Natural killer cell treated with Interleukin-12 subunit alpha and Interleukin-12 subunit beta and Interleukin-15 and Interleukin-18, amount 100 ng/mL, for 72 hours (primary cell): ENCODE data around the gene GNAO1. TPM values are rescaled to one million over a fixed set of nuclear protein-coding genes. Genes with fewer than 3 reads are reported as not detected.

Experiments used
- ATAC-seq, 2 donors: fragments of 150-1000 bp; cut with Tn5 transposase in 1 of 2; sonication (Bioruptor Pico), chemical (Tn5 transposase) in 1 of 2; 2 replicates each; pipeline ENCODE4 v1.10.0; 2021
- DNase-seq: peaks from one replicate; pipeline ENCODE4 v3.0.0; 2022; ENCODE audit warnings: low spot score
- H3K27ac Mint-ChIP-seq, 2 donors: 1 replicate in 1 of 2; 2 replicates in 1 of 2; pipeline ENCODE4 v1.8.0; 2022; ENCODE audit warnings: mixed read lengths in 2 of 2, mild to moderate bottlenecking in 1 of 2, moderate library complexity in 1 of 2
- H3K27me3 Mint-ChIP-seq, 2 donors: 1 replicate in 1 of 2; 2 replicates in 1 of 2; pipeline ENCODE4 v1.8.0; 2022; ENCODE audit warnings: mixed read lengths in 2 of 2
- H3K36me3 Mint-ChIP-seq: one replicate; pipeline ENCODE4 v1.8.0; 2022; ENCODE audit warnings: mixed read lengths
- H3K4me1 Mint-ChIP-seq, 2 donors: 1 replicate in 1 of 2; 2 replicates in 1 of 2; pipeline ENCODE4 v1.8.0; 2022; ENCODE audit warnings: low read depth in 2 of 2, mixed read lengths in 2 of 2, mild to moderate bottlenecking in 1 of 2
- H3K4me3 Mint-ChIP-seq: one replicate; pipeline ENCODE4 v1.8.0; 2022; ENCODE audit warnings: mixed read lengths
- H3K9me3 Mint-ChIP-seq: 2 replicates; pipeline ENCODE4 v1.8.0; 2022; ENCODE audit warnings: mixed read lengths
- total RNA-seq, 2 donors: library from RNA; stranded (reverse); gene quantifications; one replicate each; pipeline ENCODE4 v1.2.3, GENCODE V29; 2022

Gene GNAO1
- total RNA-seq, 2 donors from 2014 or later, result 1.6 TPM; not detected in 1

- H3K27me3 Mint-ChIP-seq, result no peaks in the 10 kb centered on the region
- H3K27ac Mint-ChIP-seq, result no peak overlapping the region
- DNase-seq (no peak), ATAC-seq (no peak)
- peaks cover 24 to 26% of the 10 kb centered on the region in 2 donors for H3K4me1 Mint-ChIP-seq
- H3K9me3 Mint-ChIP-seq, result no peaks in the 10 kb centered on the region
- H3K4me3 Mint-ChIP-seq, result no peak overlapping the region
- H3K36me3 Mint-ChIP-seq, result no peaks in the 10 kb centered on the region
These were observed 91.2 kb downstream of the GNAO1 start for GRCh38 chr16:56282451-56282850.

- H3K27me3 Mint-ChIP-seq, result no peaks in the 10 kb centered on the region
These were observed 93.2 kb downstream of the GNAO1 start for GRCh38 chr16:56284521-56284920.

GRCh38 chr16:56286809-56287208 lies 95.5 kb downstream of the GNAO1 start:
- peak in 1 of 2 donors; percentile 8 for ATAC-seq
- Mint-ChIP-seq H3K36me3 (no peaks in the 10 kb centered on the region), H3K27ac (no peak overlapping the region)

More at GRCh38 chr16:56284521-56284920, 93.2 kb downstream of the GNAO1 start:
- Mint-ChIP-seq H3K36me3 (no peaks in the 10 kb centered on the region), H3K4me3 (no peak overlapping the region), H3K4me1 (peaks cover 10 to 11% of the 10 kb centered on the region in 2 donors), H3K9me3 (no peaks in the 10 kb centered on the region), H3K27ac (no peak overlapping the region)
- no peak for ATAC-seq
- no peak for DNase-seq

GRCh38 chr16:56288019-56288418 lies 96.7 kb downstream of the GNAO1 start:
- ATAC-seq, result no peak
- no peaks in the 10 kb centered on the region for H3K36me3 Mint-ChIP-seq

More at GRCh38 chr16:56286809-56287208, 95.5 kb downstream of the GNAO1 start:
- no peak for DNase-seq
- no peaks in the 10 kb centered on the region for H3K9me3 Mint-ChIP-seq
- no peak overlapping the region for H3K4me3 Mint-ChIP-seq
- no peaks in the 10 kb centered on the region for H3K4me1 Mint-ChIP-seq
- H3K27me3 Mint-ChIP-seq, result no peaks in the 10 kb centered on the region

GRCh38 chr16:56289416-56289815 lies 98.1 kb downstream of the GNAO1 start:
- H3K4me1 Mint-ChIP-seq, result no peaks in the 10 kb centered on the region
- no peaks in the 10 kb centered on the region for H3K9me3 Mint-ChIP-seq

More at GRCh38 chr16:56288019-56288418, 96.7 kb downstream of the GNAO1 start:
- Mint-ChIP-seq H3K27ac (no peak overlapping the region), H3K4me3 (no peak overlapping the region), H3K9me3 (no peaks in the 10 kb centered on the region), H3K4me1 (no peaks in the 10 kb centered on the region), H3K27me3 (no peaks in the 10 kb centered on the region)
- no peak for DNase-seq

GRCh38 chr16:56289862-56290261 lies 98.6 kb downstream of the GNAO1 start:
- Mint-ChIP-seq H3K4me1 (no peaks in the 10 kb centered on the region), H3K9me3 (no peaks in the 10 kb centered on the region), H3K27me3 (no peaks in the 10 kb centered on the region), H3K36me3 (no peaks in the 10 kb centered on the region), H3K27ac (no peak overlapping the region), H3K4me3 (no peak overlapping the region)
- no peak for DNase-seq
- no peak for ATAC-seq

More at GRCh38 chr16:56289416-56289815, 98.1 kb downstream of the GNAO1 start:
- H3K4me3 Mint-ChIP-seq, result no peak overlapping the region
- no peak overlapping the region for H3K27ac Mint-ChIP-seq
- H3K36me3 Mint-ChIP-seq, result no peaks in the 10 kb centered on the region
- no peak for DNase-seq
- H3K27me3 Mint-ChIP-seq, result no peaks in the 10 kb centered on the region
- no peak for ATAC-seq

GRCh38 chr16:56294014-56294413 lies 102.7 kb downstream of the GNAO1 start:
- Mint-ChIP-seq H3K9me3 (no peaks in the 10 kb centered on the region), H3K27me3 (no peaks in the 10 kb centered on the region), H3K36me3 (no peaks in the 10 kb centered on the region), H3K4me3 (no peak overlapping the region), H3K27ac (no peak overlapping the region), H3K4me1 (no peaks in the 10 kb centered on the region)
- ATAC-seq, result no peak
- no peak for DNase-seq

GRCh38 chr16:56294579-56294978 lies 103.3 kb downstream of the GNAO1 start:
- Mint-ChIP-seq H3K27ac (no peak overlapping the region), H3K27me3 (no peaks in the 10 kb centered on the region), H3K9me3 (no peaks in the 10 kb centered on the region), H3K4me3 (no peak overlapping the region), H3K4me1 (no peaks in the 10 kb centered on the region), H3K36me3 (no peaks in the 10 kb centered on the region)
- ATAC-seq (no peak), DNase-seq (no peak)

- no peak for ATAC-seq
- H3K4me1 Mint-ChIP-seq, result no peaks in the 10 kb centered on the region
These were observed 103.9 kb downstream of the GNAO1 start for GRCh38 chr16:56295059-56295665.

GRCh38 chr16:56295739-56296527 lies 104.6 kb downstream of the GNAO1 start:
- no peak overlapping the region for H3K27ac Mint-ChIP-seq
- H3K4me3 Mint-ChIP-seq, result no peak overlapping the region
- H3K36me3 Mint-ChIP-seq, result no peaks in the 10 kb centered on the region
- no peaks in the 10 kb centered on the region for H3K4me1 Mint-ChIP-seq
- ATAC-seq (no peak), DNase-seq (no peak)
- no peaks in the 10 kb centered on the region for H3K27me3 Mint-ChIP-seq
- H3K9me3 Mint-ChIP-seq, result no peaks in the 10 kb centered on the region

More at GRCh38 chr16:56295059-56295665, 103.9 kb downstream of the GNAO1 start:
- H3K9me3 Mint-ChIP-seq, result no peaks in the 10 kb centered on the region
- no peak for DNase-seq
- H3K27ac Mint-ChIP-seq, result no peak overlapping the region
- H3K4me3 Mint-ChIP-seq, result no peak overlapping the region
- H3K36me3 Mint-ChIP-seq, result no peaks in the 10 kb centered on the region
- no peaks in the 10 kb centered on the region for H3K27me3 Mint-ChIP-seq

- ATAC-seq (no peak), DNase-seq (no peak)
- H3K27me3 Mint-ChIP-seq, result no peaks in the 10 kb centered on the region
- H3K4me3 Mint-ChIP-seq, result no peak overlapping the region
- no peak overlapping the region for H3K27ac Mint-ChIP-seq
- H3K4me1 Mint-ChIP-seq, result no peaks in the 10 kb centered on the region
- H3K9me3 Mint-ChIP-seq, result no peaks in the 10 kb centered on the region
- H3K36me3 Mint-ChIP-seq, result no peaks in the 10 kb centered on the region
These were observed 106.4 kb downstream of the GNAO1 start for GRCh38 chr16:56297684-56298083.

- no peak overlapping the region for H3K4me3 Mint-ChIP-seq
- no peak for DNase-seq
- no peaks in the 10 kb centered on the region for H3K4me1 Mint-ChIP-seq
- H3K9me3 Mint-ChIP-seq, result no peaks in the 10 kb centered on the region
- H3K27me3 Mint-ChIP-seq, result no peaks in the 10 kb centered on the region
- no peak overlapping the region for H3K27ac Mint-ChIP-seq
- no peaks in the 10 kb centered on the region for H3K36me3 Mint-ChIP-seq
- no peak for ATAC-seq
These were observed 106.8 kb downstream of the GNAO1 start for GRCh38 chr16:56298116-56298515.

GRCh38 chr16:56298948-56299596 lies 107.8 kb downstream of the GNAO1 start:
- Mint-ChIP-seq H3K9me3 (no peaks in the 10 kb centered on the region), H3K36me3 (no peaks in the 10 kb centered on the region), H3K4me1 (no peaks in the 10 kb centered on the region), H3K4me3 (no peak overlapping the region), H3K27me3 (no peaks in the 10 kb centered on the region), H3K27ac (no peak overlapping the region)
- DNase-seq (no peak), ATAC-seq (no peak)

GRCh38 chr16:56300242-56300623 lies 108.9 kb downstream of the GNAO1 start:
- ATAC-seq, result no peak
- no peaks in the 10 kb centered on the region for H3K27me3 Mint-ChIP-seq
- no peak overlapping the region for H3K27ac Mint-ChIP-seq
- no peak for DNase-seq
- no peaks in the 10 kb centered on the region for H3K4me1 Mint-ChIP-seq
- H3K36me3 Mint-ChIP-seq, result no peaks in the 10 kb centered on the region
- H3K9me3 Mint-ChIP-seq, result no peaks in the 10 kb centered on the region
- no peak overlapping the region for H3K4me3 Mint-ChIP-seq
